Colon (tissue), 2 donors: ENCODE measurements around the gene FLCN.

ENCODE experiments used
- FAIRE-seq: peaks from 2 replicates; lab custom pipeline; 2012; peaks lifted over from hg19 to GRCh38; lab: Jason Lieb, UNC
- donor health status: control.
- donor health status: control.

The FLCN gene

GRCh38 chr17:17167356-17167755 is 69.6 kb downstream of the FLCN start:
- no peak for FAIRE-seq

DNA sequence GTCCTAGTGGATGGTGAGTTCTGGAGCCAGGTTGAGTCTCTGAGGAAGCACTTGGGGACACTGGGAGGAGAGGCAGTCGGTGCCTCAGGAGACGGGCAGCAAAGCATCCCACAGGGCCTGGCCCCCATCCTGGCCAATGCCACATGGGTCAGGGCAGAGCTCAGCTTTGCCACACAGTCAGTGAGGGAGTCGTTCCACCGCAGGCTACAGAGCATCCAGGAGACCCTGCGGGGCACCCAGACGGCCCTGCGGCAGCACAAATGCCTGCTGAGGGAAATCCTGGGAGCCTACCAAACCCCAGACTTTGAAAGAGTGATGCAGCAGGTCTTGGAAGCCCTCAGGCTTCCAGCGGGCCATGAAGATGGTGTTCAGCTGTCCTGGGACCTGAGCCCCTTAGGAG is 70.5 kb downstream of the FLCN start:
- no peak for FAIRE-seq

DNA sequence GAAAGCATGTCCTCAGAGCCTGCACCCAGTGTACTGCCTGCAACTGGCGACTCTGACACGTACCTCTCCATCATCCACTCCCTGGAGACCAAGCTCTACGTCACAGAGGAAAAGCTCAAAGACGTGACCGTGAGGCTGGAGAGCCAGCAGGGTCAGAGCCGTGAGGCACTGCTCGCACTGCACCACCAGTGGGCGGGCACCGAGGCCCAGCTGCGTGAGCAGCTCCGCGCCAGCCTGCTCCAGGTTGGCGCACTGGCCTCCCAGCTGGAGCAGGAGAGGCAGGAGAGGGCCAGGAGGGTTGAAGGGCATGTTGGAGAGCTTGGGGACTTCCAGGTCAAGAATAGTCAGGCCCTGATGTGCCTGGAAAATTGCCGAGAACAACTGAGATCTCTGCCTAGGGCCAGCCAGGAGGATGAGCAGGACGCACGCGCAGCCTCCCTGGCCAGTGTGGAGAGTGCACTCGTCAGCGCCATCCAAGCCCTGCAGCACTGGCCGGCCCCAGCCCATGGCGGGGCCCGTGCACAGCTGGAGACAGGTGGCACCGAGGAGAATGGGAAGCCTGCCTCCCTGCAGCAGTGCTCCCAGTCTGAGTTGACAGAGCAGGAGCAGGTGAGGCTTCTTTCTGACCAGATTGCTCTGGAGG is 71.2 kb downstream of the FLCN start:
- FAIRE-seq: no peak

- FAIRE-seq: no peak
These were observed 72.3 kb downstream of the FLCN start for GRCh38 chr17:17164676-17165075.

- no peak for FAIRE-seq
These were observed 72.8 kb downstream of the FLCN start for GRCh38 chr17:17164156-17164555.
